Endothelial cell of umbilical vein (primary cell): Measurements from ENCODE around the gene KRTAP13-4. TPM values are rescaled to one million over a fixed set of nuclear protein-coding genes. Genes with fewer than 3 reads are reported as not detected.

Experiments used
- BruUV-seq: library from RNA; stranded (reverse); fragments of 400-500 nt; replicated peaks from 2 replicates; lab custom pipeline; 2021; lab: Mats Ljungman, UMichigan
- CTCF ChIA-PET: fragments of 300-600, 350-600 bp; sonication (Branson Sonifier 250); formaldehyde crosslinking; loops from one replicate; lab custom pipeline; 2021; ENCODE audit warnings: antibody characterized with exemption, inconsistent platforms; lab: Charles Lee
- POLR2A ChIA-PET: fragments of 300-600, 350-600 bp; sonication (Branson Sonifier 250); formaldehyde crosslinking; loops from one replicate; lab custom pipeline; 2021; ENCODE audit warnings: antibody characterized with exemption, inconsistent platforms; lab: Charles Lee
- DNase-seq: peaks from one replicate; pipeline ENCODE4 v3.0.0-alpha.2; 2011; ENCODE audit warnings: low read depth, low spot score
- FAIRE-seq: peaks from 2 replicates; lab custom pipeline; 2011; peaks lifted over from hg19 to GRCh38; lab: Jason Lieb, UNC
- H2AFZ ChIP-seq: 2 replicates; pipeline ENCODE4 v1.6.0; 2012; ENCODE audit warnings: low read depth, low read length, control low read depth, inconsistent platforms
- H3K27ac ChIP-seq: 2 replicates; pipeline ENCODE4 v1.5.1; 2011; ENCODE audit warnings: low read depth, mild to moderate bottlenecking, control low read depth, low read length, moderate library complexity; ENCODE audit not compliant: insufficient read depth
- H3K27me3 ChIP-seq, 2 experiments: 2 replicates each; pipeline versions ENCODE4 v1.6.0 to v1.6.1; 2011; ENCODE audit warnings: low read length in 2 of 2, mixed read lengths in 1 of 2; ENCODE audit not compliant: control insufficient read depth in 2 of 2, insufficient read depth in 2 of 2
- H3K36me3 ChIP-seq, 2 experiments: 2 replicates in 1 of 2; 3 replicates in 1 of 2; pipeline ENCODE4 v1.5.1; 2011; ENCODE audit warnings: low read length in 2 of 2, mild to moderate bottlenecking in 1 of 2, moderate library complexity in 1 of 2; ENCODE audit not compliant: control insufficient read depth in 2 of 2, insufficient read depth in 2 of 2; ENCODE audit errors: extremely low read depth in 1 of 2
- H3K4me1 ChIP-seq: 3 replicates; pipeline ENCODE4 v1.5.1; 2011; ENCODE audit warnings: mild to moderate bottlenecking, low read length; ENCODE audit not compliant: control insufficient read depth, insufficient read depth; ENCODE audit errors: extremely low read depth
- H3K4me2 ChIP-seq: 2 replicates; pipeline ENCODE4 v1.6.1; 2011; ENCODE audit warnings: low read length, control low read depth, mixed read lengths; ENCODE audit not compliant: insufficient read depth
- H3K4me3 ChIP-seq, 3 experiments: fragments of 200-600 bp in 1 of 3; sonication (generic), shearing (Covaris generic) in 1 of 3; replicated peaks in 1 of 3; 2 replicates each; pipeline ENCODE4 v1.5.1; 2011 to 2016; ENCODE audit warnings: control low read depth in 3 of 3, low read length in 3 of 3, mild to moderate bottlenecking in 2 of 3, inconsistent platforms in 1 of 3, low read depth in 1 of 3, moderate library complexity in 1 of 3; ENCODE audit not compliant: insufficient read depth in 1 of 3
- H3K79me2 ChIP-seq: 2 replicates; pipeline ENCODE4 v1.6.0; 2012; ENCODE audit warnings: low read length, inconsistent platforms; ENCODE audit not compliant: control insufficient read depth, insufficient read depth
- H3K9ac ChIP-seq: replicated peaks from 2 replicates; pipeline ENCODE3; 2011; ENCODE audit warnings: low read length, control low read depth; ENCODE audit not compliant: insufficient read depth; ENCODE audit errors: extremely low read depth
- H3K9me1 ChIP-seq: replicated peaks from 3 replicates; pipeline ENCODE4 v1.6.0; 2011; ENCODE audit warnings: mild to moderate bottlenecking, low read length; ENCODE audit not compliant: control insufficient read depth, insufficient read depth; ENCODE audit errors: extremely low read depth
- H3K9me3 ChIP-seq: replicated peaks from 2 replicates; pipeline ENCODE4 v1.5.1; 2012; ENCODE audit warnings: low read length, inconsistent platforms; ENCODE audit not compliant: control insufficient read depth, insufficient read depth
- H4K20me1 ChIP-seq: replicated peaks from 2 replicates; pipeline ENCODE3; 2011; ENCODE audit warnings: mild to moderate bottlenecking, low read length; ENCODE audit not compliant: control insufficient read depth, insufficient read depth; ENCODE audit errors: extremely low read depth
- EZH2 ChIP-seq: IDR thresholded peaks from 2 replicates; pipeline ENCODE4 v1.6.1; 2012; ENCODE audit warnings: borderline replicate concordance, low read depth, mild to moderate bottlenecking, moderate library complexity, low read length, inconsistent platforms; ENCODE audit not compliant: severe bottlenecking
- FOS ChIP-seq: IDR thresholded peaks from 2 replicates; pipeline ENCODE4 v1.6.1; 2011; ENCODE audit warnings: mild to moderate bottlenecking, low read length, moderate library complexity, borderline replicate concordance; ENCODE audit not compliant: insufficient read depth
- GATA2 ChIP-seq: IDR thresholded peaks from 2 replicates; pipeline ENCODE4 v1.7.0; 2011; ENCODE audit warnings: low read depth, mild to moderate bottlenecking, moderate library complexity, mixed read lengths, low read length; ENCODE audit not compliant: insufficient read length, insufficient read depth
- JUN ChIP-seq: IDR thresholded peaks from 2 replicates; pipeline ENCODE4 v1.6.1; 2011; ENCODE audit warnings: borderline replicate concordance, low read depth; ENCODE audit not compliant: insufficient read length, insufficient read depth
- MYC ChIP-seq: IDR thresholded peaks from one replicate; pipeline ENCODE4 v1.6.1; 2011; ENCODE audit warnings: mild to moderate bottlenecking, low read depth, low read length
- POLR2A ChIP-seq: IDR thresholded peaks from 2 replicates; pipeline ENCODE4 v1.6.1; 2012; ENCODE audit warnings: low read depth, mild to moderate bottlenecking, control low read depth, low read length
- POLR2AphosphoS5 ChIP-seq: IDR thresholded peaks from 2 replicates; pipeline ENCODE4 v1.6.1; 2012; ENCODE audit warnings: low read depth, mild to moderate bottlenecking, control low read depth, low read length, moderate library complexity; ENCODE audit not compliant: insufficient read depth
- dilution Hi-C: fragments of 300-500 bp; cut with MboI; formaldehyde crosslinking; loops from one replicate; pipeline ENCODE4 v1.15.0; 2019; ENCODE audit warnings: low sequenced_read_pairs; ENCODE audit not compliant: extremely low pct_ligation_motif_present
- intact Hi-C: fragments of 100-400 bp; cut with micrococcal nuclease; formaldehyde crosslinking; loops from one replicate; pipeline ENCODE4 v1.10.0; 2022
- polyA plus RNA-seq, 4 experiments: library from polyadenylated mRNA; depleted of rRNA in 3 of 4; stranded (reverse) in 3 of 4; unstranded in 1 of 4; fragments of >200 nt; gene quantifications; 2 replicates each; pipeline versions ENCODE4 v1.2.1 to v1.2.3, GENCODE V29; 2011 to 2012; ENCODE audit warnings: missing spikeins in 1 of 4
- total RNA-seq: library from RNA; stranded (reverse); gene quantifications from 2 replicates; pipeline ENCODE4 v1.2.3, GENCODE V29; 2021
- TF ChIP-seq, protein P1 (sequence below), 2 donors: IDR thresholded peaks; 1 replicate in 1 of 2; 2 replicates in 1 of 2; pipeline ENCODE4 v1.5.1; 2011; ENCODE audit warnings: low read length in 2 of 2, mild to moderate bottlenecking in 2 of 2, moderate library complexity in 2 of 2, control low read depth in 1 of 2, inconsistent platforms in 1 of 2, low read depth in 1 of 2; ENCODE audit not compliant: insufficient read depth in 1 of 2; ENCODE audit errors: extremely low read depth in 1 of 2
- TF ChIP-seq, protein P2 (sequence below): IDR thresholded peaks from 2 replicates; pipeline ENCODE4 v1.6.1; 2011; ENCODE audit not compliant: insufficient read depth, insufficient read length

KRTAP13-4 gene
- total and polyA plus RNA-seq, 2 donors (not counting 3 experiments of a cell fraction or from before 2014, with no cell fraction given), result not detected

DNA sequence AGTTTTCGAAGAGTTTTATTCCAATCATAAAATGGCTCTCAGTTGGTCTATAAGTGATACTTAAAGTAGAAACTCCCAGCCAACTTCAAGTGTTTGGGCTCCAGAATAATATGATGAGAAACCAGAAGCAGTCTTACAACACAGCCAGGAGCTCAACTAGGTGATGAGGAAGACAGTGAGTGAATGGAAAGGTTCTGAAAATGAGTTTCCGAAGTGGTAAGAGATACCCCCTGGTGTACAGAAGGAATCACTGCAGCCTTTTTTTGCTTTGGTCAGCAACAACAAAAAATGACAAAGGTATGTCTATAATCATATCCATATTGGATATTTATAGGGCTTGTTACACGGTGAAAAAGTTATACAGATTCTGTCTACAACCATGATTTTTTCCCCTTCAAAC is 33.7 kb downstream of the KRTAP13-4 start:
- Histone ChIP-seq H3K27me3 (no peaks in the 10 kb centered on the region), H3K9ac (no peak overlapping the region), H3K4me2 (no peak overlapping the region), H3K79me2 (no peaks in the 10 kb centered on the region), H3K27ac (no peak overlapping the region), H3K9me3 (peaks cover 2% of the 10 kb centered on the region), H3K9me1 (no peaks in the 10 kb centered on the region), H3K4me3 (no peak overlapping the region), H2AFZ (no peak overlapping the region), H3K36me3 (no peaks in the 10 kb centered on the region), H4K20me1 (no peaks in the 10 kb centered on the region), H3K4me1 (no peaks in the 10 kb centered on the region)
- intact Hi-C loops, result no loop called here
- no peak for DNase-seq
- no peak for FAIRE-seq
- CTCF ChIA-PET, result no interaction called here
- TF ChIP-seq, protein P1, sequence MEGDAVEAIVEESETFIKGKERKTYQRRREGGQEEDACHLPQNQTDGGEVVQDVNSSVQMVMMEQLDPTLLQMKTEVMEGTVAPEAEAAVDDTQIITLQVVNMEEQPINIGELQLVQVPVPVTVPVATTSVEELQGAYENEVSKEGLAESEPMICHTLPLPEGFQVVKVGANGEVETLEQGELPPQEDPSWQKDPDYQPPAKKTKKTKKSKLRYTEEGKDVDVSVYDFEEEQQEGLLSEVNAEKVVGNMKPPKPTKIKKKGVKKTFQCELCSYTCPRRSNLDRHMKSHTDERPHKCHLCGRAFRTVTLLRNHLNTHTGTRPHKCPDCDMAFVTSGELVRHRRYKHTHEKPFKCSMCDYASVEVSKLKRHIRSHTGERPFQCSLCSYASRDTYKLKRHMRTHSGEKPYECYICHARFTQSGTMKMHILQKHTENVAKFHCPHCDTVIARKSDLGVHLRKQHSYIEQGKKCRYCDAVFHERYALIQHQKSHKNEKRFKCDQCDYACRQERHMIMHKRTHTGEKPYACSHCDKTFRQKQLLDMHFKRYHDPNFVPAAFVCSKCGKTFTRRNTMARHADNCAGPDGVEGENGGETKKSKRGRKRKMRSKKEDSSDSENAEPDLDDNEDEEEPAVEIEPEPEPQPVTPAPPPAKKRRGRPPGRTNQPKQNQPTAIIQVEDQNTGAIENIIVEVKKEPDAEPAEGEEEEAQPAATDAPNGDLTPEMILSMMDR (IDR thresholded peaks at IDR 0.05; ENCODE audit: extremely low read depth in 1 of 2, insufficient read depth in 1 of 2, low read depth in 1 of 2, low read length in 2 of 2), result peak in 1 of 2 donors; percentile 7
- no peak for TF ChIP-seq JUN
- no TSS peak for BruUV-seq
- POLR2A ChIA-PET, result no interaction called here
- dilution Hi-C loops, result no loop called here

DNA sequence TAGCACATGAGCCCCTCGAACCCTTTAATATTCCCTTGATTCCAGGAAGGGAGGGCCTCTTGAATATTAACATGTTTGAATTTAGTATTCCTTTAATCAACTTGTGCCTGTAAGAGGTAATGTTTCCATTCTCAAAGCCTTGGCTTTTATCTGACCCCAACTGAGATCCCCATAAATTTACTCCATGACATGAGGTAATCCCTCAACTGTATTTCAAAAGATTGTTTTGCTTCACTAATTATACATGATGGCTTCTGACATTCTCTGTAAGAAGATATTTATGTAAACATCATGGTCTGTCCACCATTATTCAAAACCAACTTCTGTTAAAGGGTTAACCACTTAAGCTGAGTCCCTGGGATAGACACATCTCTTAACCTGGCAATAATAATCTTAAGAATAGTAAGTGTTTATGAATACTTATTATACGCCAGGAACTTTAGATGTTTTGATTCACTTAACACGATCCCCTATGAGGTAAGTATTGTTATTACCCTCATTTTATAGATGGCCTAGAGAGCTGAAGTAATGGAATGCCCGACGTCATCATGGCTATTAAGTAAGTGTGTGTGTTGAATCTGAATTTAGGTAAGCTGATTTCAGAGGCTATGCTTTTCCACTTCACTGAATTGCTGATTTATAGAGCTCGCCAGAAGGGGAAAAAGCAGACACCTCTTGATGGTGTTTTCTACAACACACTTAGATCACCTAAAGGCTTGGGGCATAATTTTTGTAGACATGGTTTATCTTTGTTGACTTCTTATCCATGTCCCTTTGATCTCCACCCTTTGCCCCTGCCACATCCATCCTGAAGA is 39.1 kb downstream of the KRTAP13-4 start:
- no peaks in the 10 kb centered on the region for H3K36me3 ChIP-seq
- H3K79me2 ChIP-seq, result no peaks in the 10 kb centered on the region
- DNase-seq (no peak), FAIRE-seq (no peak)
- no peak overlapping the region for H3K4me3 ChIP-seq
- dilution Hi-C loops (no loop called here), intact Hi-C loops (no loop called here)
- BruUV-seq, result no TSS peak
- H2AFZ ChIP-seq, result no peak overlapping the region
- peaks cover 6% of the 10 kb centered on the region for H3K9me3 ChIP-seq
- H3K4me1 ChIP-seq, result no peaks in the 10 kb centered on the region
- TF ChIP-seq, protein P2, sequence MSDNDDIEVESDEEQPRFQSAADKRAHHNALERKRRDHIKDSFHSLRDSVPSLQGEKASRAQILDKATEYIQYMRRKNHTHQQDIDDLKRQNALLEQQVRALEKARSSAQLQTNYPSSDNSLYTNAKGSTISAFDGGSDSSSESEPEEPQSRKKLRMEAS, result no peak
- TF ChIP-seq JUN (no peak), POLR2AphosphoS5 (no peak), EZH2 (no peak), GATA2 (no peak), POLR2A (no peak), FOS (no peak), MYC (no peak)
- TF ChIP-seq, protein P1 (IDR thresholded peaks at IDR 0.05; ENCODE audit: extremely low read depth in 1 of 2, insufficient read depth in 1 of 2, low read depth in 1 of 2, low read length in 2 of 2), result no peak
- CTCF ChIA-PET, result no interaction called here
- H4K20me1 ChIP-seq, result no peaks in the 10 kb centered on the region
- H3K9ac ChIP-seq, result no peak overlapping the region
- POLR2A ChIA-PET, result no interaction called here
- H3K27ac ChIP-seq, result no peak overlapping the region
- H3K9me1 ChIP-seq, result no peaks in the 10 kb centered on the region
- H3K27me3 ChIP-seq, result no peaks in the 10 kb centered on the region
- no peak overlapping the region for H3K4me2 ChIP-seq
